Fibroblast of mammary gland (primary cell): ENCODE measurements around the gene EFNA5.

ENCODE experiments used
- DNase-seq: peaks from one replicate; pipeline ENCODE4 v3.0.0-alpha.2; 2010; ENCODE audit warnings: low read depth
- H3K4me3 ChIP-seq: 2 replicates; pipeline ENCODE4 v1.5.1; 2011; ENCODE audit warnings: low read depth, mild to moderate bottlenecking, low read length, moderate library complexity; ENCODE audit not compliant: control insufficient read depth
- TF ChIP-seq, protein P1 (sequence below): conservative IDR thresholded peaks from 2 replicates; pipeline ENCODE4 v1.5.1; 2011; ENCODE audit warnings: low read depth, low read length, inconsistent platforms; ENCODE audit not compliant: control insufficient read depth, insufficient read depth

Gene EFNA5

GRCh38 chr5:107687937-107688336, 17.2 kb upstream of the EFNA5 start:
- no peak for DNase-seq
- no peak overlapping the region for H3K4me3 ChIP-seq
- TF ChIP-seq, protein P1, sequence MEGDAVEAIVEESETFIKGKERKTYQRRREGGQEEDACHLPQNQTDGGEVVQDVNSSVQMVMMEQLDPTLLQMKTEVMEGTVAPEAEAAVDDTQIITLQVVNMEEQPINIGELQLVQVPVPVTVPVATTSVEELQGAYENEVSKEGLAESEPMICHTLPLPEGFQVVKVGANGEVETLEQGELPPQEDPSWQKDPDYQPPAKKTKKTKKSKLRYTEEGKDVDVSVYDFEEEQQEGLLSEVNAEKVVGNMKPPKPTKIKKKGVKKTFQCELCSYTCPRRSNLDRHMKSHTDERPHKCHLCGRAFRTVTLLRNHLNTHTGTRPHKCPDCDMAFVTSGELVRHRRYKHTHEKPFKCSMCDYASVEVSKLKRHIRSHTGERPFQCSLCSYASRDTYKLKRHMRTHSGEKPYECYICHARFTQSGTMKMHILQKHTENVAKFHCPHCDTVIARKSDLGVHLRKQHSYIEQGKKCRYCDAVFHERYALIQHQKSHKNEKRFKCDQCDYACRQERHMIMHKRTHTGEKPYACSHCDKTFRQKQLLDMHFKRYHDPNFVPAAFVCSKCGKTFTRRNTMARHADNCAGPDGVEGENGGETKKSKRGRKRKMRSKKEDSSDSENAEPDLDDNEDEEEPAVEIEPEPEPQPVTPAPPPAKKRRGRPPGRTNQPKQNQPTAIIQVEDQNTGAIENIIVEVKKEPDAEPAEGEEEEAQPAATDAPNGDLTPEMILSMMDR = no peak

DNA sequence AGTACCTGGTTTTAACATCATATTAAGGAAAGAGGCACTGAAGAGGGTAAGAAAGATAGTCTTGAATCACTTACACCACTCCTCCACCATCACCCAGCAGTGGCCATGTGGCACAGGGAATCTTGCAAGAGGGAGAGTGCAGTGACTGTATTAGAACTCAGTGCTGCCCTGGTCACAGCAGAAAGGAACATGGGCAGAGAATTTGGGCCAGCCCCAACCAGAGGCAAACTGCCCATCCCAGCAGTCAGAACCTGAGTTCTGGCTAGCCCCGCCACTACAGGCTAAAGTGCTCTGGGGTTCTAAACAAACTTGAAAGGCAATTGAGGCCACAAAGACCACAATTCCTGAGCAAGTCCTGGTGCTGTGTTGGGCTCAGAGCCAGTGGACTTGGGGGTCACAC, 16.7 kb upstream of the EFNA5 start:
- no peak overlapping the region for H3K4me3 ChIP-seq
- TF ChIP-seq, protein P1 = no peak
- no peak for DNase-seq

- TF ChIP-seq, protein P1 = no peak
- no peak overlapping the region for H3K4me3 ChIP-seq
- no peak for DNase-seq
Observed at GRCh38 chr5:107682533-107682932, 11.8 kb upstream of the EFNA5 start.

- H3K4me3 ChIP-seq = no peak overlapping the region
- TF ChIP-seq, protein P1 = no peak
- DNase-seq = no peak
Observed at GRCh38 chr5:107680799-107681198, 10.1 kb upstream of the EFNA5 start.

DNA sequence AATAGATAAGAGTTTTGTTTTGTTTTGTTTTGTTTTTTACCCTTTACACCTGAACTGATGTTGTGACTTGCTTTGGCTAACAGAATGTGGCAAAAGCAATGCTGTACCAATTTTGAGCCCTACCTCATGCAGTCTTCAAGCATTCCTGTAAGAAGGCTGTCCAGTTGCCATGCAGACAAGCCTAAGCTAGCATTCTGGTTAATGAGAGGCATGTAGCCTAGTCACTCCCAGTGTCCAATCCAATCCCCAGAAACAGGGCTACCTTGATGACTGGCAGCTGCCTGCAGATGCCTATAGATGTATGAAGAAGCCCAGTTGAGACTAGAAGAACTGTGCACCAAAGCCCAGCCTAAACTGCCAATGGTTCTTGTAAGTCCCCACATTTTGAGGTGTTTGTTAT, 9.4 kb upstream of the EFNA5 start:
- no peak for DNase-seq
- H3K4me3 ChIP-seq = no peak overlapping the region
- TF ChIP-seq, protein P1 = no peak

- H3K4me3 ChIP-seq = no peak overlapping the region
- DNase-seq = no peak
- TF ChIP-seq, protein P1 = no peak
Observed at GRCh38 chr5:107676702-107677101, 6.0 kb upstream of the EFNA5 start.

DNA sequence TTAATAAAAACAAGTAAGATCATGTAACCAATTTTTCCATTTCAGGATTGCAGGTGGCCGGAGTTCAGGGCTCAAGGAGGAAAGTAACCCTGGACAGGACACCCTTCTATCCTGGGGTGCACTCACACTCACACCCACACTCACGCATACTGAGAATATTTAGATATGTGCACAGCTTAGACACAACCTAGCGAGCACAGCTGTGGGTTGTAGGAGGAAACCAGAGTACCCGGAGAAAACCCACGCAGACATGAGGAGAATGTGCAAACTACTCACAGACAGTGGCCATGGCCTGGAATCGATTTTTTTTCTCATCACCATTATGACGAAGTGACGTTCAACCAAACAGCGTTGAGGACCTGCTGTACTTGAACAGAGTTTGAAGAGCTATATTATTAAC, 4.5 kb upstream of the EFNA5 start:
- TF ChIP-seq, protein P1 = no peak
- no peak overlapping the region for H3K4me3 ChIP-seq
- no peak for DNase-seq
